MCF 10A (cell line): ENCODE results near the gene MOB3C. TPM values are rescaled to one million over a fixed set of nuclear protein-coding genes. Genes with fewer than 3 reads are reported as not detected.

Experiments used
- BruUV-seq: library from RNA; stranded (reverse); fragments of 400-500 nt; replicated peaks from 2 replicates; lab custom pipeline; 2021; lab: Mats Ljungman, UMichigan
- CTCF ChIA-PET: fragments of 300-600 bp; sonication (Branson Sonifier 250); formaldehyde crosslinking; extraction: SDS; loops from one replicate; lab custom pipeline; 2021; ENCODE audit warnings: antibody characterized with exemption, inconsistent platforms; lab: Yijun Ruan, JAX
- POLR2A ChIA-PET: fragments of 300-600, 350-650 bp; sonication (Branson Sonifier 250); formaldehyde crosslinking; extraction: SDS; loops from one replicate; lab custom pipeline; 2020; ENCODE audit warnings: antibody characterized with exemption, inconsistent platforms; lab: Yijun Ruan, JAX
- DNase-seq: peaks from one replicate; pipeline ENCODE4 v3.0.0-alpha.2; 2018; ENCODE audit not compliant: unreplicated experiment
- H3K27ac Mint-ChIP-seq: one replicate; pipeline ENCODE4 v1.8.0; 2022; ENCODE audit warnings: mild to moderate bottlenecking, low read depth, mixed read lengths; ENCODE audit not compliant: unreplicated experiment
- H3K27me3 Mint-ChIP-seq: one replicate; pipeline ENCODE4 v1.8.0; 2022; ENCODE audit warnings: mixed read lengths; ENCODE audit not compliant: insufficient read depth, unreplicated experiment
- H3K36me3 Mint-ChIP-seq: one replicate; pipeline ENCODE4 v1.8.0; 2022; ENCODE audit warnings: mild to moderate bottlenecking, moderate library complexity, mixed read lengths; ENCODE audit not compliant: insufficient read depth, unreplicated experiment
- H3K4me1 Mint-ChIP-seq: one replicate; pipeline ENCODE4 v1.8.0; 2022; ENCODE audit warnings: mixed read lengths; ENCODE audit not compliant: insufficient read depth, unreplicated experiment
- H3K4me3 Mint-ChIP-seq: one replicate; pipeline ENCODE4 v1.8.0; 2022; ENCODE audit warnings: mild to moderate bottlenecking, moderate library complexity, mixed read lengths; ENCODE audit not compliant: unreplicated experiment
- H3K9me3 Mint-ChIP-seq: one replicate; pipeline ENCODE4 v1.8.0; 2022; ENCODE audit warnings: mixed read lengths; ENCODE audit not compliant: unreplicated experiment
- CTCF ChIP-seq: fragments of 200-600 bp; IDR thresholded peaks from one replicate; pipeline ENCODE4 v1.8.0; 2022; ENCODE audit warnings: antibody characterized with exemption, mild to moderate bottlenecking; ENCODE audit not compliant: unreplicated experiment
- intact Hi-C: fragments of 100-400 bp; cut with micrococcal nuclease; formaldehyde crosslinking; loops from 2 replicates; pipeline ENCODE4 v1.14.1; 2022
- total RNA-seq: library from RNA; stranded (reverse); gene quantifications from 2 replicates; pipeline ENCODE4 v1.2.3, GENCODE V29; 2022

MOB3C gene
- total RNA-seq, 1 experiment from 2014 or later = 5.8 TPM

DNA sequence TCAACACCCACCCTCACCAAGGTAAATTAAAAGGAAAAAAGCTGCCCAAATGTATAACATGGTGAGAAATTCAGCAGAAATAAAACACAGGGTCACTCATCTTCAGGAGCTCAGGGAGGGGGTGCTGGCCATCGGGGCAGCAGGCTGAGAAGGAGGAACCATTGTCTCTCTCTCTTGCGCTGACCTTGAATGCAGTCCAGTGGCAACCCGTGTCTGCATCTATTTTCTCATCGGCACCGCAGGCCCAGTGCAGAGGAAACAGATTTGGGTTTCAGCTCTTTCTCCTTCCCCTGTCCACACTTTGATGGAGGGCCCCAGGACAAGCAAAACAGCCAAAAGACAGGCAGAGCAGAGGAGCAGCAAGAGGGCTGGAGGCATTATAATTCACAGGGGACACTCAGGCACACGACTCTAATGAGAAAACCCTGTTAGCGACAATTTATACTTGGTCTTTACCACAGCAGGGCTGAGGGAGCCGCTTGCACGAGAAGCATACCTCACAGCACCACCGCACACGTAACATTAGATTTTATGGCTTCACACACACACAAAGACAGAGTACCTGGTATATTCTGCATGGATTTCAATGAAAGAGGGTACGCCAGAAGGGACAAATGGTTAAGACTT is 31.2 kb downstream of the MOB3C start:
- POLR2A ChIA-PET = no interaction called here
- H3K27me3 Mint-ChIP-seq = no peaks in the 10 kb centered on the region
- H3K9me3 Mint-ChIP-seq = no peaks in the 10 kb centered on the region
- CTCF ChIA-PET = interaction anchor here (0.7 to 0.8 kb wide), 2 partner anchors 108 to 140 kb away, joined by 3 to 4 read pairs; no protein-coding TSS in a partner anchor
- peaks cover 37% of the 10 kb centered on the region for H3K36me3 Mint-ChIP-seq
- no peak overlapping the region for H3K4me3 Mint-ChIP-seq
- TF ChIP-seq CTCF = no peak
- intact Hi-C loops = no loop called here
- H3K4me1 Mint-ChIP-seq = no peaks in the 10 kb centered on the region
- no peak overlapping the region for H3K27ac Mint-ChIP-seq
- BruUV-seq = no TSS peak
- no peak for DNase-seq

- Mint-ChIP-seq H3K4me1 (no peaks in the 10 kb centered on the region), H3K4me3 (no peak overlapping the region), H3K36me3 (peaks cover 49% of the 10 kb centered on the region), H3K27ac (no peak overlapping the region), H3K27me3 (no peaks in the 10 kb centered on the region), H3K9me3 (no peaks in the 10 kb centered on the region)
- no peak for TF ChIP-seq CTCF
- ChIA-PET POLR2A (no interaction called here), CTCF (interaction anchor here (0.6 to 1.5 kb wide), 2 partner anchors 17 to 56 kb away, joined by 5 to 6 read pairs; no protein-coding TSS in a partner anchor)
- no peak for DNase-seq
- intact Hi-C loops = no loop called here
- no TSS peak for BruUV-seq
Observed at GRCh38 chr1:46583494-46583893, 33.1 kb downstream of the MOB3C start.

DNA sequence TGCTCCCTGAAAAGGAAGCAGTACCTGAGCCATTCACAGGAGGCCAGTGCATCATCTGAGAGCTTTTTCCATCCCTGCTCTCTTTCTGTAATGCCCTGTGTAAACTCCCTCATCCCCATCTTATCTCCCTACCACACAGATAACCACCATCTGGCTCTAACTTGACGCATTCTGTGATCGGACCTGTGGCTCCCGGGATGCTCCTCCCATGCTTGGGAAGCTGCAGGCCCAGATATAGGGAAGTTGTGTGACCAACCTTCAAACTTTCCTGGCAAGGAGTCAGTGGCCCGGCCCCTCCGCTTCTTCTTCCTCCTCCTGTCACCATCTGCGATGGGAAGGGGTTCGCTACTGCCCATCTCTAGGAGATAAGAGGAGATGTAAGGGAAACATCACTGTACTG is 33.6 kb downstream of the MOB3C start:
- POLR2A ChIA-PET = interaction anchor here (3.1 kb wide), 1 partner anchor 21 kb away, joined by 10 read pairs; the partner anchor contains the start of gene MKNK1
- intact Hi-C loops = no loop called here
- Mint-ChIP-seq H3K27me3 (no peaks in the 10 kb centered on the region), H3K4me3 (no peak overlapping the region), H3K4me1 (no peaks in the 10 kb centered on the region), H3K36me3 (peaks cover 52% of the 10 kb centered on the region), H3K27ac (no peak overlapping the region), H3K9me3 (no peaks in the 10 kb centered on the region)
- CTCF ChIA-PET = interaction anchor here (0.6 to 1.5 kb wide), 3 partner anchors 18 to 56 kb away, joined by 3 to 6 read pairs (median 5); no protein-coding TSS in a partner anchor
- BruUV-seq = no TSS peak
- no peak for TF ChIP-seq CTCF
- no peak for DNase-seq

DNA sequence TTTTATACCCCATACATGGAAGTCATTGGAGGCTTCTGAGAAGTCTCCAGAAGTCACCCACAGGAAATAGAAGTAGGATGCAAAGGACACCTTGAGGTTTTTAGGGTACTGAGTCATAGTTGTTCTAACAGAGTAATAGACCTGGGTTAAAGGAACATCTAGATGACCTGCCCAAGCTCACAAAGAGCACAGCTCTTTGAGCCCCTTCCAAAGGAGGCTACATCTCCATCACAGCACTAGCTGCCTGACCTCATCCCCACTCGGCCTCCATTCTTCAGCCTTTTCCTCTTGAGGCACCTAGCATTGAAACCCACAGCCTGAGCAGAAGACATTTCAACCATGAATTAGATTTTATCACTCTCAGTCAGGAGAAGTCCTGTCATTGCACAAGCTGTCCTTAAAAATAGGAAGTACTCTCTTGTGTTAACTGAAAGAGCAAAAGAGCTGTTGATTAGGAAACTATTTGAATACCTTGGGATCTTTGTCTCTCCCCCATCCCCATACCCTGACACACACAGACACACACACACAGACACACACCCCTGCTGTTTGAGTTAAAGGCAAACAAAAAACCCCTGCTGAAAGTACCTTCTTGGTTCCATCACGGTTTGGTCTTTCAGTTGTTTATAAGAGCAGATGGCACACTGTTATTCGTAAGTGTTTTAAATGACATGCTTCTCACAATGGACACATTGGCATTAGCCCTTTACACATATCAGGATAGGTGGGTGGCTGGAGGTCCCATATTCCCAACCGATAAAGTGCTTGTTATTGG is 34.7 kb downstream of the MOB3C start:
- ChIA-PET CTCF (interaction anchor here (0.6 to 1.5 kb wide), 5 partner anchors 9 to 105 kb away, joined by 3 to 6 read pairs (median 3); no protein-coding TSS in a partner anchor), POLR2A (interaction anchor here (3.1 kb wide), 1 partner anchor 22 kb away, joined by 10 read pairs; the partner anchor contains the start of gene MKNK1)
- no peaks in the 10 kb centered on the region for H3K9me3 Mint-ChIP-seq
- H3K27me3 Mint-ChIP-seq = no peaks in the 10 kb centered on the region
- H3K36me3 Mint-ChIP-seq = peaks cover 47% of the 10 kb centered on the region
- H3K27ac Mint-ChIP-seq = no peak overlapping the region
- H3K4me1 Mint-ChIP-seq = no peaks in the 10 kb centered on the region
- H3K4me3 Mint-ChIP-seq = no peak overlapping the region
- no TSS peak for BruUV-seq
- intact Hi-C loops = no loop called here
- no peak for TF ChIP-seq CTCF
- DNase-seq = no peak
